Measurements from ENCODE around the gene ENOX2.

The ENOX2 gene

DNA sequence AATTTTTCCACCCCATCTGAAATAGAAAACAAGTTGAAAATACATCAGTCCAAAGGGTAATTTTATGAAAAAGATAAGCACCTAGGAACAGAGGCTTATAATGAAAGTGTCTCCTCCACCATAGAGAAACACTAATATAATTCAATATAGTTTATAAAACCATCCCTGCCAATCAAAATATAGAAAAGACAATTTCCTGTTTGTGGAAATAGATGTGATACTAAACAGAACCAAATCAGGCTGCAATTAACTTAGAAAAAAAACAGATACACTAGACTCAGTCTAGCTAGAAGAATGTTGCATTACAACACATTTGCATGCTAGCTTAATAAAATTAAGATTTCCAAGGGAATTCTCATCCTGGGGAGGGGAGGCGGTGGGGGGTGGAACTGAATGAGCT is 68.2 kb downstream of the ENOX2 start:
- H3K4me3 ChIP-seq (ENCODE audit: low read depth, low read length) = no peak overlapping the region
- TF ChIP-seq, protein P1, sequence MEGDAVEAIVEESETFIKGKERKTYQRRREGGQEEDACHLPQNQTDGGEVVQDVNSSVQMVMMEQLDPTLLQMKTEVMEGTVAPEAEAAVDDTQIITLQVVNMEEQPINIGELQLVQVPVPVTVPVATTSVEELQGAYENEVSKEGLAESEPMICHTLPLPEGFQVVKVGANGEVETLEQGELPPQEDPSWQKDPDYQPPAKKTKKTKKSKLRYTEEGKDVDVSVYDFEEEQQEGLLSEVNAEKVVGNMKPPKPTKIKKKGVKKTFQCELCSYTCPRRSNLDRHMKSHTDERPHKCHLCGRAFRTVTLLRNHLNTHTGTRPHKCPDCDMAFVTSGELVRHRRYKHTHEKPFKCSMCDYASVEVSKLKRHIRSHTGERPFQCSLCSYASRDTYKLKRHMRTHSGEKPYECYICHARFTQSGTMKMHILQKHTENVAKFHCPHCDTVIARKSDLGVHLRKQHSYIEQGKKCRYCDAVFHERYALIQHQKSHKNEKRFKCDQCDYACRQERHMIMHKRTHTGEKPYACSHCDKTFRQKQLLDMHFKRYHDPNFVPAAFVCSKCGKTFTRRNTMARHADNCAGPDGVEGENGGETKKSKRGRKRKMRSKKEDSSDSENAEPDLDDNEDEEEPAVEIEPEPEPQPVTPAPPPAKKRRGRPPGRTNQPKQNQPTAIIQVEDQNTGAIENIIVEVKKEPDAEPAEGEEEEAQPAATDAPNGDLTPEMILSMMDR (IDR thresholded peaks at IDR 0.05; ENCODE audit: borderline replicate concordance, insufficient read depth, low read depth, low read length) = no peak

DNA sequence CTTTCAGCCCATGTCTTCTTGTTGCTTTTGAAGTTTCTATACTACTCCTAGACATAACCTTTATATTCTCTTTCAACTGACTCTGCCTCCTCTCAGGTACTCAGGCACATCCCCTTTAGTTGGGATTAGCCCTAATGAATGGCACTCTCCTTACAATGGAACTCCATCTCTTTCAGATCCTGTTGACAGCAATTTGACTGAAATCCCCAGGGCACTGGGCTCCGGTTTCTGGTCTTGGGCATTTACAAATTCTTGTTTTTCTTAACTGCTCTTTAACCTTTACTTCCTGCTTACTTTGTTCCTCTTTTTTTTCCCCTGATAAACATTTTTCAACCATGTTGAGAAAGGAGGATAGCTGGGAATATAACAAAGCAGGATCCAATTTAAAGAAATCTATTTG is 68.9 kb downstream of the ENOX2 start:
- H3K4me3 ChIP-seq (ENCODE audit: low read depth, low read length) = no peak overlapping the region

DNA sequence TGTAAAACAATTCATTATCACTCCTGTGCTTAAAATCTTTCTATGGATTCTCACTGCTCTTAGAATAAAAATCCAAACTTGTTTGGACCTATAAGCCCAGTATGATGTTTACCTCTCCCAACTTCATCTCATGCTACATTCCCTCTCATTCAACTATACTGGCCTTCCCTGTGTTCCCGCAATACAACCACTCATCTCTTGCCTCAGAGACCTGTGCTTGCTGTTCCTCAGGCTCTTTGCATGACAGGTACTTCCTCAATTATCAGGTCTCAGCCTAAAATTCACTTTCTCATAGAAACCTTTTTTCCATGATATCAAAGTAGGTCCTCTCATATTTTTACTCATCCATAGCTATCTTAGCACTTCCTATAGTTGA is 71.7 kb downstream of the ENOX2 start:
- TF ChIP-seq, protein P1 (IDR thresholded peaks at IDR 0.05; ENCODE audit: borderline replicate concordance, insufficient read depth, low read depth, low read length) = no peak
- H3K4me3 ChIP-seq (ENCODE audit: low read depth, low read length) = no peak overlapping the region

More for the DNA sequence above, 68.9 kb downstream of the ENOX2 start:
- TF ChIP-seq, protein P1 (IDR thresholded peaks at IDR 0.05; ENCODE audit: borderline replicate concordance, insufficient read depth, low read depth, low read length) = no peak

DNA sequence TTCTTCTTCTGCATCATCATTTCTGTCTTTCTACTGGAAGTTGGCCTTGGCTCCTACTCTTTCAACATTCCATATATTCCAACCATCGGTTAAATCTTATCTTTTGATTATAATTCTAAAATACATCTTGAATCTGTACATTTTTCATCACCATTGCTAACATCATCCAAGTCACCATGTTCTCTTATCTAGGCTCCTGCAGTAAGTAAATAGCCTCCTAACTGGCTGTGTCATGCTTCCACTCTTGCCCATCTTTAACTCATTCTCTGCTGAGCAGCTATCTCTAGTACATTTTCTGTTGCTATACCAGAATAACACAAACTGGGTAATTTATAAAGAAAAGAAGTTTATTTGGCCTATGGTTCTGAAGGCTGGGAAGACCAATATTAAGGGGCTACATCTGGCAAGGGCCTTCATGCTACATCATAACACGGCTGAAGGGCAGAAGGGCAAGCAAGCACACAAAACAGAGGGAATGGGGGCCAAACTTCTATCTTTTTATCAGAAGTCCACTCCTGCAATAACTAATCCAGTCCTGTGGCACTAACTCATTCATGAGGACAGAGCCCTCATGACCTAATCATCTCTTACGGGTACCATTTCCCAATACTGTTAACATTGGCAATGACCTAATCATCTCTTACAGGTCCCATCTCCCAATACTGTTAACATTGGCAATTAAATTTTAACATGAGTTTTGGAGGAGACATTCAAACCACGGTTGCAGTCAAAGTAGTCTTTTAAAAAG is 72.2 kb downstream of the ENOX2 start:
- TF ChIP-seq, protein P1 (IDR thresholded peaks at IDR 0.05; ENCODE audit: borderline replicate concordance, insufficient read depth, low read depth, low read length) = no peak
- no peak overlapping the region for H3K4me3 ChIP-seq (ENCODE audit: low read depth, low read length)

DNA sequence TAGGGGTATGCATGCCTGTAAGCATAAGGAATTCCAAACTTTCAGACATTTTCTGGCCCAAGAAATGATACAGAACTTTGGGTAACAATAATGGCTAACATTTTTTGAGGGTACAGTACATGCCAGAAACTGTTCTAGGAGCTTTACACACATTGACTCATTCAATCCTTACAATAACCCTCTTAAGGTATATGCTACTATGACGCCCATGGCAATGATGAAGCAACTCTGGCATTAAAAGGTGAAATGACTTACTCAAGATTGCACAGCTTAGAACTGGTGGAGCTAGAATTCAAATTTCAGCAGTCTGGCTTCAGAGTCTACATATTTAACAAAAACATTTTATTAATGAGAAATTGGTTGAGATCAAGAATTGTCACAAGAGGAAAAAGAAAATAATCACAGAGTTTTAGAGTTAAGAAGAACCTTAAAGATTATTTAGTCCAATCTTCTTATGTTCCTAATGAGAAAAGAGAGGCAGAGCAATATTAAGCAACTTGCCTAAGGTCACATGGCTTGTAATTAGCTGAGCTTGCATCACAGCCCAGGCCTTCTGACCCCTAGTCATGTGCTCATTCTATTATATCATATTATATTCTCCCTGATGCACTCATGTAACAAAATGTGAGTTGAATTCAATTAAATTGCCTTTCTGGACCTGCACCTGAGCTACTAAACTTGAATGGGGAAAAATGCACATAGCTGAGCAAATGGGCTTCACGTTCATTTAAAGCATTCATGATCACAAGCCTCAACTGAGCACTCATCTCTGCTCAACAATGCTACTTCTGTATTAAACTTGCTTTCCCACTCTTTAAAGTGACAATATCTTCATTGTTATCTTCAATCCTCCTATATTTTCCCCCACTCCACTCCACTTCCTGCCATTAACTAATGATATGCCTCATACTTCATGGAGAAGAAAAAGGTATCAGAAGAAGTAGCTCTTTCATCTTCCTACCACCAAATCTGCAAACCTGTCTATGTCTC is 73.2 kb downstream of the ENOX2 start:
- TF ChIP-seq, protein P1 (IDR thresholded peaks at IDR 0.05; ENCODE audit: borderline replicate concordance, insufficient read depth, low read depth, low read length) = no peak
- H3K4me3 ChIP-seq (ENCODE audit: low read depth, low read length) = no peak overlapping the region

DNA sequence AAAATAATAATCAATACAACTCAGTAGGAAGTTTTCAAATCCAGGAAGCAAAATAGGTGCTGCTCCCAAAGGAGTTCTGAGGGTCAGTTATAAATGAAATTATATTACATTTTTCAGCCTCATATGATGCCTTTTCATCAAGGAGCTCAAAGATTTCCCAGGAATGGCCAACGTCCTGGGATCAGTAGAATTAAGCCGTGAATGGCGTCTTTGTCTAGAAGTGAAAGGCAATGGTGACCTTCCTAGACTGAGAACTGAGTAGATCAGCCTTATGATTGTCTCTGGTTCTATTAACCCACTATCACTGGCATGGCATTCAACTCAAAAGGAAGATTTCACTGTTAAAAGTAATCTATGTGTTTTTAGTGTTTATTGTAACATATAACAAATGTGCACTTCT is 74.4 kb downstream of the ENOX2 start:
- no peak overlapping the region for H3K4me3 ChIP-seq (ENCODE audit: low read depth, low read length)
- TF ChIP-seq, protein P1 (IDR thresholded peaks at IDR 0.05; ENCODE audit: borderline replicate concordance, insufficient read depth, low read depth, low read length) = no peak

Data from GM12875 (cell line).